Fibroblast of peridontal ligament (primary cell): ENCODE results near the gene STH.

ENCODE experiments used
- DNase-seq: peaks from one replicate; pipeline ENCODE4 v3.0.0-alpha.2; 2010; ENCODE audit errors: extremely low read depth

The STH gene

GRCh38 chr17:45984368-45984767, 14.7 kb upstream of the STH start:
- DNase-seq = no peak

- DNase-seq = no peak
Measured at GRCh38 chr17:45985447-45985846, 13.6 kb upstream of the STH start.

GRCh38 chr17:45986056-45986455, 13.0 kb upstream of the STH start:
- no peak for DNase-seq

DNA sequence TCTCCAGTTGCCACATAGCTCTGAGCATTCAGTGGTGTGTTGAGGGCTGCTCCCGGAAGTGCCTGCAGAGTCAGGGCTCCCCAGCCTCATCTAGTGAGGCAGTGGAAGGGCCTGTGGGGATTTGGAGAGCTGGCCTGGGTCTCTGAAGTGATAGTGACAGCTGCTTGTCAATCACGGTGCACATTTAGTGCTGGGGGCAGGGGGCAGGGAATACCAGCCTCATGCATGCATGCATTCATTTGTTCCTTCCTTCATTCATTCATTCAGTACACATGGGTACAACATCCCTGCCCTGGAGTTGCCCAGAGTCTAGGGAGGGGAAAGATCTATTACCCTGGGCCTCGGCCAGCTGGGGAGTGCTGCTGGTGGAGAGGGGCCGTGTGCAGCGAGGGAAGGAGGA, 11.3 kb upstream of the STH start:
- DNase-seq = no peak

DNA sequence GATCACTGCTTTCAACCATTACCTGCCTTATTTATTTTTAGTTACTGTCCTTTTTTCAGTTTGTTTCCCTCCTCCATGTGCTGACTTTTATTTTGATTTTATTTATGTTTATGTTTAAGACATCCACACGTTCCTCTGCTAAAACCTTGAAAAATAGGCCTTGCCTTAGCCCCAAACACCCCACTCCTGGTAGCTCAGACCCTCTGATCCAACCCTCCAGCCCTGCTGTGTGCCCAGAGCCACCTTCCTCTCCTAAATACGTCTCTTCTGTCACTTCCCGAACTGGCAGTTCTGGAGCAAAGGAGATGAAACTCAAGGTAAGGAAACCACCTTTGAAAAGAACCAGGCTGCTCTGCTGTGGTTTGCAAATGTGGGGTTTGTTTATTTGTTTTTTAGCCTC, 9.3 kb upstream of the STH start:
- no peak for DNase-seq

- DNase-seq = no peak
Measured at GRCh38 chr17:45990886-45991285, 8.2 kb upstream of the STH start.

DNA sequence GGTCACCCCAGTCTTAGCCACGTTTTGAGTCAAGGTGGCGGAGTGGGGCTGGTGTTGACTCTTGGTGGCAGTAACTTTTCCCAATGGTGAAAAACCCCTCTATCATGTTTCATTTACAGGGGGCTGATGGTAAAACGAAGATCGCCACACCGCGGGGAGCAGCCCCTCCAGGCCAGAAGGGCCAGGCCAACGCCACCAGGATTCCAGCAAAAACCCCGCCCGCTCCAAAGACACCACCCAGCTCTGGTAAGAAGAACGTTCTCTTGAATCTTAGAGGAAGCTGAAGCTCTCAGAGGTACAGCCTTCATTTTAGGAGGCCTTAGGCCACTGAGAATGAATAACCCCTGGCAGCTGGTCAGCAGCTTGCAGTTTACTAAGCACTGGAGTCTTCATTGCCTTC, 7.7 kb upstream of the STH start:
- no peak for DNase-seq

- no peak for DNase-seq
Measured at GRCh38 chr17:45992175-45992574, 6.9 kb upstream of the STH start.

DNA sequence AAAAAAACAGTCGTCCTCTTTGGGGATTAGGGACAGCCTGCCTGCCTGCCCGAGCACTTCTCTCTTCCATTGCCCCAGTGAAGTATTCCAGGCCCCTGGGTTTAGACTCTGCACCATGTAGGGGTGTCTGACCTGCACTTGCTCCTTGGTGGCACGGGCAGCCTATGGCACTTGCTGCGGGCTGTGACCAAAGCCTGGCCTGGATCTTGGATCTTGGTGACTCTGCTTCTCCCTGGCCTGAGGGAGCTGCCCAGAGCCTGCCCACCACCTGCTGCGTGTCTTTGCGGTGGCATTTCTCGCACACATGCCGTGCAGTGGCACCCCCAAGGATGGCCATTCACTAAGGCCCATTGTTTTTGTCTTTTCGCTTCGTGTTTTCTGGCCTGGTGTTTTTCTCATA, 6.1 kb upstream of the STH start:
- DNase-seq = no peak

DNA sequence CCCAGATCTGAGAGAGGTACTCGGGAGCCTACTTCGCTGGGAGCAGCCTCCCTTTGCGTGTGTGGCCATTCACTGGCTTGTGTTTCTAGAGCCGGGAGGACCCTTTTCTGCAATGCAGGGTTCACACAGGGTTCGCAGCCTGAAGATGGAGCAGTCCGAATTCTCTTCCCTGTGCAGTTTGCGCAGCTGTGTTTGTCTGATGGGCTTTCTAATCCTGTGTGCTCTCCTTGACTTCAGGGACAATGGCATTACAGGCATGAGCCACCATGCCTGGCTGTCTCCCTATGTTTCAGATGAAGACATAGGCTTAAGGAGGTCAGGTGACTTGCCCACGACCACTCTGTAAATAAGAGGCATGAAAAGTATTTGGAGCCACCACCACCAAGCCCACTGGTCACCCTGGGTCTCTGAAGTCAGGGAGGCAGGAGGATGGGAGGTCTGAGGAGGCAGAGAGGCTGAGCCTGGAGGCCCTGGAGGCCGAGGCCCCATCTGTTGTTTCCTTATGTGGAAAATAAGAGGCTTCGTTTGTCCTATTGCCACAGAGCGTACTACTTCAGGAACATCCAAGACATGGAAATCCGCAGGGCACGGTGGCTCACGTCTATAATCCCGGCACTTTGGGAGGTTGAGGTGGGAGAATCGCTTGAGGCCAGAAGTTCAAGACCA, 5.0 kb upstream of the STH start:
- DNase-seq = no peak

DNA sequence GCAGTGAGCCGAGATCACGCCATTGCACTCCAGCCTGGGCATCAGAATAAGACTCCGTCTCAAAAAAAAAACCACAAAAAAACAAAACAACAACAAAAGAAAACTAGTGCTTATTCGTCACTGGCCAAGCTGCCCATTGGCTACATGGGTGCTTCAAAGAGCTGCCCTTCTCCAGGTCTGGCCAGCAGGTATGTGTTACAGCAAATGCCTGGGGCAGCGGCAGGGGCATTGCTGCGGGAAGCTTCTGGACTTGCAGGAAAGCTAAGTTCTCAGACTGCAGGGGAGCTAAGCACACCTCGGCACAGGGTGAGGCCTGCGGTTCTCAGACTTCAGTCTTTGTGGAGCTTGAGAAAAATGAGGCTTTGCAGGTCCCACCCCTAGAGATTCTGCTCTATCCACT, 4.1 kb upstream of the STH start:
- no peak for DNase-seq

DNA sequence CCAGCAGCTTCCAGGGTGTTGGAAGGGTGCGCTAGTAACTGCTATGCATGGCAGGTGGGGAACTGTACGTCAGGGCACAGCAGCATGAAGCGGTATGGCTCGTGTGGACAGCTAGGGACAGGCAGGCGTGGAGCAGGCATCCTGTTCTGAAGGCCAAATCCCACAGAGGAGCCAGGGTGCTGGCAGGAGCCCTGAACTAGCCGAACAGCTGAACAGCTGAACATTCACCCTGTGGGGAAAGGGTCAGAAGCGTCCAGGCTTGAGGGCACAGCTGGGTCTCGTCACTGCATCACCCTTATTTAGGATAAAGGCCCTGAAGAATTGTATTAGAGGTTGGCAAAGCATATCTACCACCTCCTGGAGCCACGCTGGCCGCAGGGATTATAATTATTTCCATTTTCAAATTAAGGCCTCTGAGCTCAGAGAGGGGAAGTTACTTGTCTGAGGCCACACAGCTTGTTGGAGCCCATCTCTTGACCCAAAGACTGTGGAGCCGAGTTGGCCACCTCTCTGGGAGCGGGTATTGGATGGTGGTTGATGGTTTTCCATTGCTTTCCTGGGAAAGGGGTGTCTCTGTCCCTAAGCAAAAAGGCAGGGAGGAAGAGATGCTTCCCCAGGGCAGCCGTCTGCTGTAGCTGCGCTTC, 3.3 kb upstream of the STH start:
- no peak for DNase-seq

DNA sequence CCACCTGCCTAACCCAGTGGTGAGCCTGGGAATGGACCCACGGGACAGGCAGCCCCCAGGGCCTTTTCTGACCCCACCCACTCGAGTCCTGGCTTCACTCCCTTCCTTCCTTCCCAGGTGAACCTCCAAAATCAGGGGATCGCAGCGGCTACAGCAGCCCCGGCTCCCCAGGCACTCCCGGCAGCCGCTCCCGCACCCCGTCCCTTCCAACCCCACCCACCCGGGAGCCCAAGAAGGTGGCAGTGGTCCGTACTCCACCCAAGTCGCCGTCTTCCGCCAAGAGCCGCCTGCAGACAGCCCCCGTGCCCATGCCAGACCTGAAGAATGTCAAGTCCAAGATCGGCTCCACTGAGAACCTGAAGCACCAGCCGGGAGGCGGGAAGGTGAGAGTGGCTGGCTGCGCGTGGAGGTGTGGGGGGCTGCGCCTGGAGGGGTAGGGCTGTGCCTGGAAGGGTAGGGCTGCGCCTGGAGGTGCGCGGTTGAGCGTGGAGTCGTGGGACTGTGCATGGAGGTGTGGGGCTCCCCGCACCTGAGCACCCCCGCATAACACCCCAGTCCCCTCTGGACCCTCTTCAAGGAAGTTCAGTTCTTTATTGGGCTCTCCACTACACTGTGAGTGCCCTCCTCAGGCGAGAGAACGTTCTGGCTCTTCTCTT, 2.6 kb upstream of the STH start:
- no peak for DNase-seq

DNA sequence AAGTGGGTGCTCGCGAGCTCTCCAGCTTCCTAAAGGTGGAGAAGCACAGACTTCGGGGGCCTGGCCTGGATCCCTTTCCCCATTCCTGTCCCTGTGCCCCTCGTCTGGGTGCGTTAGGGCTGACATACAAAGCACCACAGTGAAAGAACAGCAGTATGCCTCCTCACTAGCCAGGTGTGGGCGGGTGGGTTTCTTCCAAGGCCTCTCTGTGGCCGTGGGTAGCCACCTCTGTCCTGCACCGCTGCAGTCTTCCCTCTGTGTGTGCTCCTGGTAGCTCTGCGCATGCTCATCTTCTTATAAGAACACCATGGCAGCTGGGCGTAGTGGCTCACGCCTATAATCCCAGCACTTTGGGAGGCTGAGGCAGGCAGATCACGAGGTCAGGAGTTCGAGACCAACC, 1.9 kb upstream of the STH start:
- no peak for DNase-seq

DNA sequence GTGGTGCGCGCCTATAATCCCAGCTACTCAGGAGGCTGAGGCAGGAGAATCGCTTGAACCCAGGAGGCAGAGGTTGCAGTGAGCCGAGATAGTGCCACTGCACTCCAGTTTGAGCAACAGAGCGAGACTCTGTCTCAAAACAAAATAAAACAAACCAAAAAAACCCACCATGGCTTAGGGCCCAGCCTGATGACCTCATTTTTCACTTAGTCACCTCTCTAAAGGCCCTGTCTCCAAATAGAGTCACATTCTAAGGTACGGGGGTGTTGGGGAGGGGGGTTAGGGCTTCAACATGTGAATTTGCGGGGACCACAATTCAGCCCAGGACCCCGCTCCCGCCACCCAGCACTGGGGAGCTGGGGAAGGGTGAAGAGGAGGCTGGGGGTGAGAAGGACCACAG, 1.4 kb upstream of the STH start:
- peak; percentile 66 for DNase-seq

DNA sequence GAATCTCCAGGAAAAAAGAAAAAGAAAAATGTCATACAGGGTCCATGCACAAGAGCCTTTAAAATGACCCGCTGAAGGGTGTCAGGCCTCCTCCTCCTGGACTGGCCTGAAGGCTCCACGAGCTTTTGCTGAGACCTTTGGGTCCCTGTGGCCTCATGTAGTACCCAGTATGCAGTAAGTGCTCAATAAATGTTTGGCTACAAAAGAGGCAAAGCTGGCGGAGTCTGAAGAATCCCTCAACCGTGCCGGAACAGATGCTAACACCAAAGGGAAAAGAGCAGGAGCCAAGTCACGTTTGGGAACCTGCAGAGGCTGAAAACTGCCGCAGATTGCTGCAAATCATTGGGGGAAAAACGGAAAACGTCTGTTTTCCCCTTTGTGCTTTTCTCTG, 845 bp downstream of the STH start:
- no peak for DNase-seq

GRCh38 chr17:46000292-46000691, 1.2 kb downstream of the STH start:
- DNase-seq = no peak

GRCh38 chr17:46000757-46001156, 1.7 kb downstream of the STH start:
- no peak for DNase-seq

DNA sequence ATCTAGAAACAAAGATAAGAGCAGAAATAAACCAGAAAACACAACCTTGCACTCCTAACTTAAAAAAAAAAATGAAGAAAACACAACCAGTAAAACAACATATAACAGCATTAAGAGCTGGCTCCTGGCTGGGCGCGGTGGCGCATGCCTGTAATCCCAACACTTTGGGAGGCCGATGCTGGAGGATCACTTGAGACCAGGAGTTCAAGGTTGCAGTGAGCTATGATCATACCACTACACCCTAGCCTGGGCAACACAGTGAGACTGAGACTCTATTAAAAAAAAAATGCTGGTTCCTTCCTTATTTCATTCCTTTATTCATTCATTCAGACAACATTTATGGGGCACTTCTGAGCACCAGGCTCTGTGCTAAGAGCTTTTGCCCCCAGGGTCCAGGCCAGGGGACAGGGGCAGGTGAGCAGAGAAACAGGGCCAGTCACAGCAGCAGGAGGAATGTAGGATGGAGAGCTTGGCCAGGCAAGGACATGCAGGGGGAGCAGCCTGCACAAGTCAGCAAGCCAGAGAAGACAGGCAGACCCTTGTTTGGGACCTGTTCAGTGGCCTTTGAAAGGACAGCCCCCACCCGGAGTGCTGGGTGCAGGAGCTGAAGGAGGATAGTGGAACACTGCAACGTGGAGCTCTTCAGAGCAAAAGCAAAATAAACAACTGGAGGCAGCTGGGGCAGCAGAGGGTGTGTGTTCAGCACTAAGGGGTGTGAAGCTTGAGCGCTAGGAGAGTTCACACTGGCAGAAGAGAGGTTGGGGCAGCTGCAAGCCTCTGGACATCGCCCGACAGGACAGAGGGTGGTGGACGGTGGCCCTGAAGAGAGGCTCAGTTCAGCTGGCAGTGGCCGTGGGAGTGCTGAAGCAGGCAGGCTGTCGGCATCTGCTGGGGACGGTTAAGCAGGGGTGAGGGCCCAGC, 2.6 kb downstream of the STH start:
- no peak for DNase-seq

GRCh38 chr17:46002311-46002972, 3.4 kb downstream of the STH start:
- peak; percentile 65 for DNase-seq

DNA sequence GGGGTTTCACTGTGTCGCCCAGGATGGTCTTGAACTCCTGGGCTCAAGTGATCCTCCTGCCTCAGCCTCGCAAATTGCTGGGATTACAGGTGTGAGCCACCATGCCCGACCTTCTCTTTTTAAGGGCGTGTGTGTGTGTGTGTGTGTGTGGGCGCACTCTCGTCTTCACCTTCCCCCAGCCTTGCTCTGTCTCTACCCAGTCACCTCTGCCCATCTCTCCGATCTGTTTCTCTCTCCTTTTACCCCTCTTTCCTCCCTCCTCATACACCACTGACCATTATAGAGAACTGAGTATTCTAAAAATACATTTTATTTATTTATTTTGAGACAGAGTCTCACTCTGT, 3.9 kb downstream of the STH start:
- DNase-seq = no peak
